Measurements from ENCODE around the gene CREB3L2.

The CREB3L2 gene

GRCh38 chr7:137950263-137950621 lies 51.6 kb downstream of the CREB3L2 start:
- Histone ChIP-seq H3K36me3 (ENCODE audit: control insufficient read depth, insufficient read depth, low read length) (no peaks in the 10 kb centered on the region; the same call in 1 of the 2 replicates), H3K4me3 (ENCODE audit: low read depth, low read length) (no peak overlapping the region), H3K9me3 (ENCODE audit: control insufficient read depth, insufficient read depth, low read depth, low read length) (no peaks in the 10 kb centered on the region), H3K27ac (ENCODE audit: low read depth, low read length) (no peak overlapping the region), H3K9ac (ENCODE audit: low read length) (no peak overlapping the region), H3K27me3 (ENCODE audit: control insufficient read depth, insufficient read depth, low read length) (no peaks in the 10 kb centered on the region), H3K4me1 (ENCODE audit: control insufficient read depth, insufficient read depth, low read length) (peaks cover 39% of the 10 kb centered on the region)

GRCh38 chr7:137949416-137950262 lies 52.2 kb downstream of the CREB3L2 start:
- Histone ChIP-seq H3K4me3 (ENCODE audit: low read depth, low read length) (no peak overlapping the region), H3K9me3 (ENCODE audit: control insufficient read depth, insufficient read depth, low read depth, low read length) (no peaks in the 10 kb centered on the region), H3K27ac (ENCODE audit: low read depth, low read length) (no peak overlapping the region), H3K9ac (ENCODE audit: low read length) (no peak overlapping the region), H3K36me3 (ENCODE audit: control insufficient read depth, insufficient read depth, low read length) (no peaks in the 10 kb centered on the region; the same call in 1 of the 2 replicates), H3K27me3 (ENCODE audit: control insufficient read depth, insufficient read depth, low read length) (no peaks in the 10 kb centered on the region), H3K4me1 (ENCODE audit: control insufficient read depth, insufficient read depth, low read length) (peaks cover 33% of the 10 kb centered on the region)

GRCh38 chr7:137948845-137949330 lies 53.0 kb downstream of the CREB3L2 start:
- Histone ChIP-seq H3K4me1 (ENCODE audit: control insufficient read depth, insufficient read depth, low read length) (peaks cover 31% of the 10 kb centered on the region), H3K9ac (ENCODE audit: low read length) (no peak overlapping the region), H3K27me3 (ENCODE audit: control insufficient read depth, insufficient read depth, low read length) (no peaks in the 10 kb centered on the region), H3K4me3 (ENCODE audit: low read depth, low read length) (no peak overlapping the region), H3K36me3 (ENCODE audit: control insufficient read depth, insufficient read depth, low read length) (no peaks in the 10 kb centered on the region; the same call in 1 of the 2 replicates), H3K27ac (ENCODE audit: low read depth, low read length) (no peak overlapping the region), H3K9me3 (ENCODE audit: control insufficient read depth, insufficient read depth, low read depth, low read length) (no peaks in the 10 kb centered on the region)

- Histone ChIP-seq H3K36me3 (ENCODE audit: control insufficient read depth, insufficient read depth, low read length) (no peaks in the 10 kb centered on the region; the same call in 1 of the 2 replicates), H3K27me3 (ENCODE audit: control insufficient read depth, insufficient read depth, low read length) (no peaks in the 10 kb centered on the region), H3K27ac (ENCODE audit: low read depth, low read length) (no peak overlapping the region), H3K9ac (ENCODE audit: low read length) (no peak overlapping the region), H3K9me3 (ENCODE audit: control insufficient read depth, insufficient read depth, low read depth, low read length) (no peaks in the 10 kb centered on the region), H3K4me3 (ENCODE audit: low read depth, low read length) (no peak overlapping the region), H3K4me1 (ENCODE audit: control insufficient read depth, insufficient read depth, low read length) (peaks cover 31% of the 10 kb centered on the region)
Observed at GRCh38 chr7:137948083-137948844, 53.6 kb downstream of the CREB3L2 start.

GRCh38 chr7:137947046-137947445 lies 54.8 kb downstream of the CREB3L2 start:
- no peak overlapping the region for H3K27ac ChIP-seq (ENCODE audit: low read depth, low read length)
- peaks cover 28% of the 10 kb centered on the region for H3K4me1 ChIP-seq (ENCODE audit: control insufficient read depth, insufficient read depth, low read length)
- H3K36me3 ChIP-seq (ENCODE audit: control insufficient read depth, insufficient read depth, low read length), result no peaks in the 10 kb centered on the region; the same call in 1 of the 2 replicates
- H3K9ac ChIP-seq (ENCODE audit: low read length), result no peak overlapping the region
- H3K27me3 ChIP-seq (ENCODE audit: control insufficient read depth, insufficient read depth, low read length), result no peaks in the 10 kb centered on the region
- no peak overlapping the region for H3K4me3 ChIP-seq (ENCODE audit: low read depth, low read length)
- no peaks in the 10 kb centered on the region for H3K9me3 ChIP-seq (ENCODE audit: control insufficient read depth, insufficient read depth, low read depth, low read length)

- Histone ChIP-seq H3K9ac (ENCODE audit: low read length) (no peak overlapping the region), H3K4me1 (ENCODE audit: control insufficient read depth, insufficient read depth, low read length) (peaks cover 31% of the 10 kb centered on the region), H3K4me3 (ENCODE audit: low read depth, low read length) (no peak overlapping the region), H3K36me3 (ENCODE audit: control insufficient read depth, insufficient read depth, low read length) (no peaks in the 10 kb centered on the region; the same call in 1 of the 2 replicates), H3K27ac (ENCODE audit: low read depth, low read length) (no peak overlapping the region), H3K9me3 (ENCODE audit: control insufficient read depth, insufficient read depth, low read depth, low read length) (no peaks in the 10 kb centered on the region), H3K27me3 (ENCODE audit: control insufficient read depth, insufficient read depth, low read length) (no peaks in the 10 kb centered on the region)
Observed at GRCh38 chr7:137946011-137946410, 55.9 kb downstream of the CREB3L2 start.

- Histone ChIP-seq H3K36me3 (ENCODE audit: control insufficient read depth, insufficient read depth, low read length) (no peaks in the 10 kb centered on the region), H3K27me3 (ENCODE audit: control insufficient read depth, insufficient read depth, low read length) (no peaks in the 10 kb centered on the region), H3K27ac (ENCODE audit: low read depth, low read length) (peak overlapping the region; percentile 31; the same call in 1 of the 2 replicates), H3K9ac (ENCODE audit: low read length) (no peak overlapping the region), H3K4me3 (ENCODE audit: low read depth, low read length) (no peak overlapping the region), H3K9me3 (ENCODE audit: control insufficient read depth, insufficient read depth, low read depth, low read length) (no peaks in the 10 kb centered on the region), H3K4me1 (ENCODE audit: control insufficient read depth, insufficient read depth, low read length) (peaks cover 34% of the 10 kb centered on the region)
Observed at GRCh38 chr7:137944168-137944567, 57.7 kb downstream of the CREB3L2 start.

GRCh38 chr7:137943132-137943551 lies 58.7 kb downstream of the CREB3L2 start:
- H3K4me3 ChIP-seq (ENCODE audit: low read depth, low read length), result no peak overlapping the region
- no peaks in the 10 kb centered on the region for H3K9me3 ChIP-seq (ENCODE audit: control insufficient read depth, insufficient read depth, low read depth, low read length)
- H3K36me3 ChIP-seq (ENCODE audit: control insufficient read depth, insufficient read depth, low read length), result no peaks in the 10 kb centered on the region
- no peak overlapping the region for H3K9ac ChIP-seq (ENCODE audit: low read length)
- H3K4me1 ChIP-seq (ENCODE audit: control insufficient read depth, insufficient read depth, low read length), result peaks cover 34% of the 10 kb centered on the region
- H3K27me3 ChIP-seq (ENCODE audit: control insufficient read depth, insufficient read depth, low read length), result no peaks in the 10 kb centered on the region
- H3K27ac ChIP-seq (ENCODE audit: low read depth, low read length), result peak overlapping the region; percentile 37; the same call in 1 of the 2 replicates

- Histone ChIP-seq H3K4me1 (ENCODE audit: control insufficient read depth, insufficient read depth, low read length) (peaks cover 34% of the 10 kb centered on the region), H3K27me3 (ENCODE audit: control insufficient read depth, insufficient read depth, low read length) (no peaks in the 10 kb centered on the region), H3K27ac (ENCODE audit: low read depth, low read length) (peak overlapping the region; percentile 37; the same call in 1 of the 2 replicates), H3K9ac (ENCODE audit: low read length) (no peak overlapping the region), H3K4me3 (ENCODE audit: low read depth, low read length) (no peak overlapping the region), H3K9me3 (ENCODE audit: control insufficient read depth, insufficient read depth, low read depth, low read length) (no peaks in the 10 kb centered on the region), H3K36me3 (ENCODE audit: control insufficient read depth, insufficient read depth, low read length) (no peaks in the 10 kb centered on the region)
Observed at GRCh38 chr7:137942484-137943115, 59.3 kb downstream of the CREB3L2 start.

- no peak overlapping the region for H3K9ac ChIP-seq (ENCODE audit: low read length)
- H3K4me1 ChIP-seq (ENCODE audit: control insufficient read depth, insufficient read depth, low read length), result peaks cover 50% of the 10 kb centered on the region
- H3K4me3 ChIP-seq (ENCODE audit: low read depth, low read length), result no peak overlapping the region
- H3K36me3 ChIP-seq (ENCODE audit: control insufficient read depth, insufficient read depth, low read length), result no peaks in the 10 kb centered on the region
- no peaks in the 10 kb centered on the region for H3K27me3 ChIP-seq (ENCODE audit: control insufficient read depth, insufficient read depth, low read length)
- H3K27ac ChIP-seq (ENCODE audit: low read depth, low read length), result no peak overlapping the region
- H3K9me3 ChIP-seq (ENCODE audit: control insufficient read depth, insufficient read depth, low read depth, low read length), result no peaks in the 10 kb centered on the region
Observed at GRCh38 chr7:137940656-137941518, 61.0 kb downstream of the CREB3L2 start.

Measured in HUES6 (cell line).